Hypothalamus (tissue), 51 donors: Measurements from ENCODE around the gene EFNB1.
"Not testable (repeated sequence)": the region's sequence is repeated elsewhere in the genome, so short reads cannot be mapped to it uniquely, and the experiment has no call there.

Source experiments
- DNase-seq, 51 donors: peaks; one replicate each; lab custom pipeline; 2025; lab: John Stamatoyannopoulos, UW

Gene EFNB1

GRCh38 chrX:68828740-68829581 lies at the start of gene EFNB1:
Gene EFNB1 (plus strand): TSS chrX:68829021. CDS start chrX:68829777, 756 bp downstream.
- DNase-seq, result peak in 50 of 51 donors; percentile 11 to 92 (median 76)

- not testable (repeated sequence) for DNase-seq
These were observed 47.5 kb upstream of the EFNB1 start for GRCh38 chrX:68781295-68781694.

- DNase-seq, result no peak
These were observed 44.0 kb upstream of the EFNB1 start for GRCh38 chrX:68784816-68785215.

GRCh38 chrX:68786581-68786980 lies 42.2 kb upstream of the EFNB1 start:
- DNase-seq, result not testable (repeated sequence)

GRCh38 chrX:68789966-68790365 lies 38.9 kb upstream of the EFNB1 start:
- DNase-seq, result no peak

GRCh38 chrX:68792083-68792482 lies 36.7 kb upstream of the EFNB1 start:
- DNase-seq, result no peak

- no peak for DNase-seq
These were observed 34.4 kb upstream of the EFNB1 start for GRCh38 chrX:68794461-68794860.

- no peak for DNase-seq
These were observed 33.1 kb upstream of the EFNB1 start for GRCh38 chrX:68795741-68796140.

- not testable (repeated sequence) for DNase-seq
These were observed 30.4 kb upstream of the EFNB1 start for GRCh38 chrX:68798400-68798799.

GRCh38 chrX:68801737-68802290 lies 27.0 kb upstream of the EFNB1 start:
- DNase-seq, result no peak

- DNase-seq, result peak in 2 of 51 donors; percentile 0 to 4
These were observed 21.0 kb upstream of the EFNB1 start for GRCh38 chrX:68807818-68808217.

- peak in 2 of 51 donors; percentile 0 to 2 for DNase-seq
These were observed 20.0 kb upstream of the EFNB1 start for GRCh38 chrX:68808686-68809357.

- no peak for DNase-seq
These were observed 8.2 kb upstream of the EFNB1 start for GRCh38 chrX:68820476-68821110.

GRCh38 chrX:68821616-68822015 lies 7.2 kb upstream of the EFNB1 start:
- no peak for DNase-seq

- DNase-seq, result peak in 8 of 51 donors; percentile 0 to 24 (median 5)
These were observed 6.0 kb upstream of the EFNB1 start for GRCh38 chrX:68822641-68823410.

- DNase-seq, result no peak
These were observed 5.2 kb upstream of the EFNB1 start for GRCh38 chrX:68823413-68824151.

GRCh38 chrX:68824152-68824433 lies 4.7 kb upstream of the EFNB1 start:
- DNase-seq, result no peak

- no peak for DNase-seq
These were observed 4.2 kb upstream of the EFNB1 start for GRCh38 chrX:68824565-68825125.
